Peyer's patch (tissue), 4 donors: ENCODE measurements around the gene ELMO1. TPM values are rescaled to one million over a fixed set of nuclear protein-coding genes. Genes with fewer than 3 reads are reported as not detected.

Experiments used
- DNase-seq, 3 donors: peaks; one replicate each; pipeline ENCODE4 v3.0.0-alpha.2; 2017 to 2019
- H3K27ac ChIP-seq, 4 donors: fragments of 200-600 bp; sonication (generic); one replicate each; pipeline ENCODE4 v1.5.1; 2016 to 2019
- H3K27me3 ChIP-seq, 2 donors: fragments of 200-600 bp; sonication (generic); one replicate each; pipeline ENCODE4 v1.5.1; 2019
- H3K36me3 ChIP-seq, 3 donors: fragments of 200-600 bp; sonication (generic); one replicate each; pipeline ENCODE4 v1.5.1; 2016 to 2019
- H3K4me1 ChIP-seq, 4 donors: fragments of 200-600 bp; sonication (generic); one replicate each; pipeline ENCODE4 v1.5.1; 2016 to 2019
- H3K4me3 ChIP-seq, 4 donors: fragments of 200-600 bp; sonication (generic); 1 replicate in 3 of 4; 2 replicates in 1 of 4; pipeline ENCODE4 v1.5.1; 2016 to 2019; ENCODE audit warnings: mild to moderate bottlenecking in 1 of 4
- H3K9me3 ChIP-seq, 4 donors: fragments of 200-600 bp; sonication (generic); one replicate each; pipeline ENCODE4 v1.5.1; 2016 to 2019; ENCODE audit warnings: mild to moderate bottlenecking in 1 of 4
- CTCF ChIP-seq, 6 experiments: fragments of 450-650 bp in 4 of 6; fragments of 200-600 bp in 2 of 6; sonication (generic) in 1 of 6; IDR thresholded peaks; one replicate each; pipeline ENCODE4 v1.5.1; 2017 to 2019; ENCODE audit warnings: antibody characterized with exemption in 6 of 6, mild to moderate bottlenecking in 3 of 6, moderate library complexity in 1 of 6
- POLR2A ChIP-seq, 2 donors: fragments of 450-650 bp; IDR thresholded peaks; one replicate each; pipeline ENCODE4 v1.5.1; 2017; ENCODE audit warnings: antibody characterized with exemption in 2 of 2, mild to moderate bottlenecking in 2 of 2, moderate library complexity in 2 of 2
- total RNA-seq, 4 donors: library from RNA; depleted of rRNA; stranded (reverse); fragments of >200 nt; gene quantifications; one replicate each; pipeline ENCODE4 v1.1.0, GENCODE V29; 2016

Gene ELMO1
- total RNA-seq, 4 donors from 2014 or later, result 43.1 to 381 (median 72.2) TPM

- DNase-seq, result no peak
- H3K4me3 ChIP-seq, result no peak overlapping the region
- no peaks in the 10 kb centered on the region for H3K9me3 ChIP-seq
- TF ChIP-seq POLR2A (IDR thresholded peaks at IDR 0.05) (no peak), CTCF (IDR thresholded peaks at IDR 0.05) (no peak)
- H3K27ac ChIP-seq, result peak overlapping the region in 2 of 4 donors; percentile 30 to 45
- peaks cover 0 to 17% (median 0%) of the 10 kb centered on the region in 4 donors for H3K4me1 ChIP-seq
- H3K36me3 ChIP-seq, result no peaks in the 10 kb centered on the region
- no peaks in the 10 kb centered on the region for H3K27me3 ChIP-seq
Measured at GRCh38 chr7:37420946-37421695, 27.5 kb downstream of the ELMO1 start.

GRCh38 chr7:37419496-37419895 lies 29.2 kb downstream of the ELMO1 start:
- no peaks in the 10 kb centered on the region for H3K27me3 ChIP-seq
- no peaks in the 10 kb centered on the region for H3K36me3 ChIP-seq
- DNase-seq, result peak in 1 of 3 donors; percentile 31
- peaks cover 0 to 17% (median 0%) of the 10 kb centered on the region in 4 donors for H3K4me1 ChIP-seq
- no peak overlapping the region for H3K4me3 ChIP-seq
- no peak overlapping the region for H3K27ac ChIP-seq
- no peak for TF ChIP-seq CTCF (IDR thresholded peaks at IDR 0.05)
- no peak for TF ChIP-seq POLR2A (IDR thresholded peaks at IDR 0.05)
- H3K9me3 ChIP-seq, result no peaks in the 10 kb centered on the region

DNA sequence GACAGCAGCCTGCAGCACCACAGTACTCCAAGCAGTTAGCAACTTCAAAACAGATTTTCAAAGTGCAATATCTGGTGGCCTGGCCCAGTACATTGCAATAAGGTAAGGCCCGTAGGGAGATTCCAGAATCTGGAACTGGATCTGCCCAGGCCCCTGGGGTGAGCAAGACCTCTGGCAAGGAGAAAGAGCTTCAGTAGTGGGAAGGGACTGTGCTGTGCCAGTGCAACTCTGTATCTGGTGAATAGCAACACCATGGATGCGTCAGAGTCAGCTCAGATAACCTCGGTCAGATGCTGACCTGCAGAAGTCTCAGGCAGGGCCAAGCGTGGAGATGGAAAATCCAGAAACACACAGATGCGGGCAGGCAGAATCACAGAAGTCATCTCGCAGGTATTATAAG lies 30.3 kb downstream of the ELMO1 start:
- peaks cover 0 to 17% (median 0%) of the 10 kb centered on the region in 4 donors for H3K4me1 ChIP-seq
- no peaks in the 10 kb centered on the region for H3K36me3 ChIP-seq
- no peaks in the 10 kb centered on the region for H3K9me3 ChIP-seq
- H3K27ac ChIP-seq, result peak overlapping the region in 1 of 4 donors; percentile 61
- DNase-seq, result no peak
- H3K4me3 ChIP-seq, result no peak overlapping the region
- no peaks in the 10 kb centered on the region for H3K27me3 ChIP-seq
- TF ChIP-seq POLR2A (IDR thresholded peaks at IDR 0.05) (no peak), CTCF (IDR thresholded peaks at IDR 0.05) (no peak)

DNA sequence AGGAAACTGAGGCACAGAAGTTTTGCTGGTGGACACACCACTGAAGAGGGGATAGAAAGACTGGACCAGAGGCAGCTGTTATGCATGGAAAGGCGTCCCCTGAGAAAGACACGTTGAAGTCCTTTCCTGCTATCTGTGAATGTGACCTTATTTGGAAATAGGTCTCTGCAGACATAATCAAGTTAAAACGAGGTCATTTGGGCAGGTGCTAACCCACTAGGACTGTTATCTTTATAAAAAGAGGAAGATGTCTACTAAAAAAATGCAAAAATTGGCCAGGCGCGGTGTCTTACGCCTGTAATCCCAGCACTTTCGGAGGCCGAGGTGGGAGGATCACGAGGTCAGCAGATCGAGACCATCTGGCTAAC lies 31.6 kb downstream of the ELMO1 start:
- peak in 1 of 3 donors; percentile 43 for DNase-seq
- Histone ChIP-seq H3K36me3 (no peaks in the 10 kb centered on the region), H3K4me3 (no peak overlapping the region), H3K4me1 (peaks cover 0 to 17% (median 0%) of the 10 kb centered on the region in 4 donors), H3K9me3 (no peaks in the 10 kb centered on the region), H3K27me3 (no peaks in the 10 kb centered on the region), H3K27ac (peak overlapping the region in 3 of 4 donors; percentile 7 to 35 (median 18))
- no peak for TF ChIP-seq CTCF (IDR thresholded peaks at IDR 0.05)
- no peak for TF ChIP-seq POLR2A (IDR thresholded peaks at IDR 0.05)

- Histone ChIP-seq H3K4me1 (peaks cover 0 to 17% (median 0%) of the 10 kb centered on the region in 4 donors), H3K36me3 (no peaks in the 10 kb centered on the region), H3K4me3 (no peak overlapping the region), H3K27ac (peak overlapping the region in 3 of 4 donors; percentile 7 to 35 (median 18)), H3K27me3 (no peaks in the 10 kb centered on the region), H3K9me3 (no peaks in the 10 kb centered on the region)
- DNase-seq, result no peak
- TF ChIP-seq CTCF (IDR thresholded peaks at IDR 0.05) (no peak), POLR2A (IDR thresholded peaks at IDR 0.05) (no peak)
Measured at GRCh38 chr7:37416378-37417106, 32.1 kb downstream of the ELMO1 start.
